SK-N-DZ (cell line): ENCODE data around the gene OR4S2. TPM values are rescaled to one million over a fixed set of nuclear protein-coding genes. Genes with fewer than 3 reads are reported as not detected.

ENCODE experiments used
- DNase-seq: peaks from one replicate; pipeline ENCODE4 v3.0.0-alpha.2; 2015; ENCODE audit warnings: low spot score
- polyA plus RNA-seq, 2 experiments: library from polyadenylated mRNA; depleted of rRNA; stranded (reverse); fragments of >200 nt; gene quantifications; 2 replicates each; pipeline ENCODE4 v1.2.3, GENCODE V29; 2014

The OR4S2 gene, protein sequence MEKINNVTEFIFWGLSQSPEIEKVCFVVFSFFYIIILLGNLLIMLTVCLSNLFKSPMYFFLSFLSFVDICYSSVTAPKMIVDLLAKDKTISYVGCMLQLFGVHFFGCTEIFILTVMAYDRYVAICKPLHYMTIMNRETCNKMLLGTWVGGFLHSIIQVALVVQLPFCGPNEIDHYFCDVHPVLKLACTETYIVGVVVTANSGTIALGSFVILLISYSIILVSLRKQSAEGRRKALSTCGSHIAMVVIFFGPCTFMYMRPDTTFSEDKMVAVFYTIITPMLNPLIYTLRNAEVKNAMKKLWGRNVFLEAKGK
- not detected in 2 replicates for polyA plus RNA-seq (2014; cell fraction: cytosol; rRNA removed)
- not detected in 2 replicates for polyA plus RNA-seq (2014; cell fraction: nucleus; rRNA removed)

DNA sequence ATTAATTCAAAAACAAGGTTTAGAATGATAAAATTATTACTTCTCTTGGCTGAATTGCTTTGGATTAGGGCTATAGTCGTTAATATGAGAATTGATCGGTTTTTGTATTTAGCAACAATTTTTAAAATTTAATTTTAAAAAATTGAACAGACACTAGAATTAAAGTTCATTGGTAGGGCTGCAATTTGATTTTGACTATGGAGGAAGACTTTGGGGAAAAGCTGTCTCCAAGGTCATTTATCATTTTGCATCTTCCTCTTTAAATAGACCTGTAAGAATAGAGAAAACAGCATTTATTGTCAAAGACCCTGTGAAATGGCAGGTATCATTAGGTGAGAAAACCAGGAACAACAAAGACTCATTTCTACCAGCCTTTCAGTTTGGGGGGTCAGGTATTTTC, at the start of gene OR4S2:
Gene OR4S2 (plus strand): TSS at position 301 of the 400 bp plus-strand sequence. CDS start 2,577 bp downstream, outside the sequence.
- no peak for DNase-seq

DNA sequence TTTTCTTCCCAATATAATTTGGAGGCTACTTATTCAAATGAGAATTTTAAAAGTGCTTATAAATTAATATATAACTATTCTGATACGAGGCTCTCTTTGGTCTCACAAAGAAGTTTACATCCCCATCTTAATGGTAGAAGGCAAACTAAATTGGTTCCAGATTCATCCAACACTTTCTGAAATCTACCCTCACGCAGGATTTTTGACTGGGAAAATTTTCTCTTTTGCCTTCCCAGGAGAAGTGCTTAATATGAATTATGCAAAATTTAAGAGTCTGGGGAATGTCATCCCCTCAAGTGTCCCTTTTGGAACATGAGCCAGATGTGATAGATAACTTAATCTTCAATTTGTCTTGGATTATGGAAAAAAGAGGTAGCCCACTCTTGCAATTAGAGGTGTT, 40.6 kb upstream of the OR4S2 start, which contains the start of gene OR4C11:
Gene OR4C11 (minus strand): TSS at position 101 of the 400 bp plus-strand sequence. CDS start 3,272 bp downstream, outside the sequence.
- no peak for DNase-seq

DNA sequence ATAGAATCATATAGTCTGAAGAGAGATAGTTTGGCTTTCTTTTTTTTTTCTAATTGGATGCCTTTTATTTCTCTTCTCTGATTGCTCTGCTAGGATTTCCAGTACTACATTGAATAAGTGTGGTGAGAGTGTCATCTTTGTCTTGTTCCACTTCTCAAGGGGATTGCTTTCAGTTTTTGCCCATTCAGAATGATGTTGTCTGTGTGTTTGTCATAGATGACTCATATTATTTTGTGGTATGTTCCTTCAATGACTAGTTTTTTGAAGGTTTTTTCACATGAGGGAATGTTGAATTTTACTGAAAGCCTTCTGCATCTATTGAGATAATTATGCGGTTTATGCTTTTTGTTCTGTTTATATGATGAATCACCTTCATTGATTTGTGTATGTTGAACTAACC, 23.6 kb upstream of the OR4S2 start:
- no peak for DNase-seq

DNA sequence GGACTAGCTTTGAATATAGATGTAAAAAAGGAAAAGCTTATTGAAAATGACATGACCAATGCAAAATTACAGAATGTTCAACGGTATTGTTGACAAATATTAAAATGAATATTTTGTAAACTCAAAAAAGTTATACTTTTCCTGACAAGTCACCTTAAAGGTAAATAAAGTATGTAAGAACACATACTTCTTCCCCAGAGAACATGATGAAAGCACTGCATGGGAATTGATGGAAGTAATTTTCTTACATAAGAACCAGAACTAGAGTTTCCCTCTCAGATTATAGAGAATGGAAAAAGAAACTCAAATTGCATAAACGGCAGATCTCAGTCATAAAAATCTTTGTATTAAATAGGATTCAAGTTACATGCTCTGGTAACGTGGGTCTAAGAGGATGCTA, 13.3 kb upstream of the OR4S2 start, which contains the start of gene OR4P4:
Gene OR4P4 (plus strand): TSS at position 301 of the 400 bp plus-strand sequence.
- DNase-seq = no peak

DNA sequence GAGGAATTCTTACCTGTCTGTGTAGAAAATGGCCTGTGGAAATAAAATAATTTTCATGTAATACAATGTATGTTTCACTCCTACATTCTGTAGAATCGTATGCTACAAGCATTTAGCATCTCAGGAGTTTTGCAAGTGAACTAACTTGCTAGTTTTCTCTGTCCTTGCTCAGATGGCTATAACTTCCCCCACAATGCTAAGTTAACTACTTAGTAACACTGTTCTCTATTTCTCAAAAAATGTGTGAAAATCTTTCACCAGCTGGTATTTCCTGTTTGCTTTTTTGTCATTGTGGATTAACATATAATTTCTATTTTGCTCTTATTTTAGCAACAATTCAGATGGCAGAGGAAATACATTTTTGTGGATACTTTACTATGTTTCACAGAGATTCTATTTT, 4.4 kb downstream of the OR4S2 start:
- DNase-seq = no peak

DNA sequence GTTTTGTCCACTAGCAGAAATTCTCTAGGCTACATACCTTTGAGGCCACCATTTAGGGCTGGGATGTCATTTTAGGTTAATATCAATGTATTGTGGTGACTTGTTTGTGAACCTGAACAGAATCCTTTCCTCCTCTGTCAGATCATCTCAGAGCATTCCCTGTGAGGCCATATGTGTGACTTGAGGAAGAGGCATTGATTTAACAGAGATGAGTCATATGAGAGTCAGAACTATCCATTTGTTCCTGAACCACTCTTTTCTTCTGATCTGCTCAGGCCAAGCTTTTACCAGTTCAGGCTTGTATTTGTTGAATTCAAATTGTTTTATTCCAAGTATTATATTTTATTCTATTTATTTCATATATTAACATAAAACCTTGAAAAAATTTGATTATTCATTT, 7.0 kb downstream of the OR4S2 start:
- DNase-seq = no peak

DNA sequence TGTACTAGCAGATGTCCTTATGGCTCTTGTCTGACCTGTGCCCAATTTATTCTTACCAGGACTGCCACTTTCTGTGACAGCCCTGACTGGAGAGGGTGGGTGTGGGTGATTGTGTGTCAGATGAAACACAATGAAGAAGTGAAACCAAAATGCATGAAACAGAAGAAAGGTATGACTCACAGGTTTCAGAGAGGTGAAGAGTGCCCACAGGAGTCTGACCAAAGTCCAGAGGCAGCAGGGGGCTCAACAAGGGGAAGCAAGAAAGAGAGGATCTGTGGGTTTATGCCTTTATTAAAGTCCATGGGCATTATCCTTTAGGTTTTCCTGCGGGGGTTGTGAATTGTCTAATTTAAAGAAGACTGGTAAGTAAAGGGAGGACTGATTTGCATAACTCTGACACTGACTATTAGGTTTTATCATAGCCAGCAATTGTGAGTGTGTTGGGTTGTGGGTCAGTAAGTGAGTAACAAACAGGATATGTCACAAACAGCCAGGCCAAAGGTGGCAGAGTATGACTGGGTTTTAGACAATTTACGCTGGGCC, 10.0 kb downstream of the OR4S2 start:
- DNase-seq = no peak

DNA sequence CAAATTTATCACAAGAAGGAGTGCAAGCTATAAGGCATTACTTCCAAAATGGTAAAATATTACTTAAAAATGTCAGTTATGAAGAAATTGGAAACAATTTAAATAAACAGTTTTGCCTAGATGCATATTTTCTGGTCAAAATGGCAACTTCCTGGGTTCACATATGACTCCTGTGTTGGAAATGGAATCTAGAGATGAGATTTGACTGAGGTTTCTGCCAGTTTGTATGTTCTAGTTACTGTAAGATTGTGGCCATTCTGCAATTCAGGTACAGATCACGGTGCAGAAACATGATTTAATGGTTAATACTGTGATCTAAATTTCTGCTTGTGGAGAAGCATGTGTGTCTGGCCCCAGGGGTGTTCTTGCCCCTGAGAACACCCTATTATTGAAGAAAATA, 10.5 kb downstream of the OR4S2 start:
- no peak for DNase-seq

DNA sequence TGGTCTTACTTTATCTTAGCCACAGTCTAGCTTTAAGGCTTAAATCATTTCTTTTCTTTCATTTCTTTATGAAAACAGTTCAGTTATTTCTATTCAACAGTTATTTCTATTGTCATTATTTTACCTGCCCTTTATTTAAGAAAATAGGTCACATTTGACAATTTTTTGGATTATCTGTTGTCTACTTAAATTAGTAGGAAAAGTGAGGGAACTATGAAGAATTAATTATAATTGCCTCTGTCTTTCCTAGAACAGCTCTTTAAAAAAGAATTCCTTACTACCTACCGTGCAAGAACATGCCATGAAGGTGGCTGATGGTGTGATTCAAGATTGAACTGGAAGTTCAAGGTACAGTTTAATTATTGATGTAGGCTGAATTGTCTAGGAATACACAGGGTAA, 13.8 kb downstream of the OR4S2 start, which contains the start of gene OR4C6:
Gene OR4C6 (plus strand): TSS at position 301 of the 400 bp plus-strand sequence. CDS start 2,966 bp downstream, outside the sequence.
- DNase-seq = no peak

DNA sequence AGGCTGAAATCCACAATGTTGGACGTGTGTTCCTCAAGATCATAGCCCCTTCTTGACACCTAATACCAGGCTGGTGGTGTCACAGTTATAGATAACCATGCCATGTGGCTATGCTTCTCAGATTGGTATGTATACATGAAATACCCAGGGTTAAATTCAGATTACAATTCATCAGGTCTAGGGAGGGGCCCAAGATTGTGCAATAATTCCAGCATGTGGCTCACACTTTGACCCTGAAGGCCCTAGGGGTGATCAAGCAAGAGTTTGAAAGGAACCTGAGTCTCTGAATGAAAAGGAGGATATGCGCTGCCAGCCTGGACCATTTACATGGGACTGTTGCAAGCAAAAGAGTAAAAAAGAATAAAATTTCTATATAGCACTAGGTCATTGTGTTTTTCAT, 21.2 kb downstream of the OR4S2 start:
- DNase-seq = no peak

DNA sequence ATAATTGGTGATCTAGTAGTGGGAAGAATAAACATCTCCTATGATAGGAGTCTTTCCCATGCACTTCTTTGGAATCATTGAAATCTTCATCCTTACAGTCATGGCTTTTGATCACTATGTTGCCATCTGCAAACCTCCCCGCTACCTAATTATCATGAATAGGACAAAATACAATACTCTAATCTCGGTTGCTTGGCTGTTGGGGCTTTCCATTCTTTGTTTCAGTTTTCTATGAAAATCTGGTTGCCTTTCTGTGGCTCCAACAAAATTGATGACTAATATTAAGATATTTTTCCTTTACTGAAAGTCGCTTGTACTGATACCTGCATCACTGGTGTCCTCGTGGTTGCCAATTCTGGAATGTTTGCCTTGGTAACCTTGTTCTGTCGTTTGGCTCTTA, 25.7 kb downstream of the OR4S2 start:
- no peak for DNase-seq

DNA sequence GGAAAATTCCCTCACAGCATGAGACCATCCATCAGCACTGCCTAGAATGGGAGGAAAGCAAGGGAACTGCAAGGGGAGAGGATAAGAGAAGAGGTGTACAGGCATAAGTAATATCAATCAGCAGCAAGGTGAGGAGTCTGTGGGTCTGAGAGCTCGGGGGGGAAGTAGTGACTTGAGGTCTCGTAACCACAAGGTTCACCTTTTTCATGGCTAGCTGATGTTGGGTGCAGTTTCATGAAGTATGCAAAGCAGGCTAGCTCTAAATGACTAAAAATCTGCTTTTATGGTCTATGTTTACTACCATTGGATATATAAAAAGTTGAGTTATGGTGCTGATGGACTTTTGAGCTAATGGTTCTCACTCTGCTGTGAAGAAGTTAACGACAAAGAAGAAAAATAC, 49.7 kb downstream of the OR4S2 start:
- no peak for DNase-seq

DNA sequence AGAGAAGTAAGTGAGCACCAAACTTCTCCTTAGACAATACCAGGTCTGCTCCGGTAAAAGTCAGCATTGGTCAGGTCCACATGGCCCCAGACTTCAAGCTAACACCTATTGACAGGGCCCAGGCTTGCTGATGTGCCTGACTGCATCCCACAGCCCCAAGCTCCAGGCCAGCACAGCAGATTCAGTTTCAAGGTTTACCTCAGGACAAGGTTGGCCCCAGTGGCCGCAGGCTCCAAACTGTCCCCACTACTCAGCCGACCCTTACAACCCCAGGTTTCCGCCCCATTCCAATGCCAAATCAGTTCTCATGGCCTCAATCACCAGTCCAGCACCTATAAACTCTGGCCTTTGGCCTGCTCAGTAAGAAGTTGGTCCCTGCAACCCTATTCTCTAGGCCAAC, 53.3 kb downstream of the OR4S2 start:
- no peak for DNase-seq
